ENCODE data around the gene CCDC192. TPM values are rescaled to one million over a fixed set of nuclear protein-coding genes. Genes with fewer than 3 reads are reported as not detected.
A peak's percentile ranks its signal among the peaks of the same experiment; 100 is the strongest.
"Not testable (repeated sequence)": the region's sequence is repeated elsewhere in the genome, so short reads cannot be mapped to it uniquely, and the experiment has no call there.

The CCDC192 gene
- total RNA-seq, 1 donor from 2014 or later, result 0.26 TPM

DNA sequence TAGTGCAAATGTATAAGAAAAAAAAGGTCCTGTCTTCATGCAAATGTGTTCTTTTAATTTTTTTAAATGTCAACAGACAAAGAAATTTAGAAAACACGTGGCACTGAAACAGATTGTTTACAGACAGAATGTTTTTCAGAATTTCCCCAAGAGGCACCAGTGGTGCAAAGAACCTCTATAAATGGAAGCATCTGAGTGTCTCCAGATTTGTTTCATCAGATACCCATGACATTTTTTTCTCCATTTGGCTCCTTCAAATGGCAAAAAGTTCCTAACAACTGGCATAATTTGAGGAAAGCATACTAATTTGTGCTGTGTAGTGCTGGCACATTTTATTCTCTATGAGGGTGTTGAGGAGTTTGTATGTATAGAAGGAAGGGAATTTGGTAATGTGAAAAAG lies 15.0 kb downstream of the CCDC192 start:
- Mint-ChIP-seq H3K27ac (ENCODE audit: unreplicated experiment) (no peak overlapping the region), H3K9me3 (ENCODE audit: unreplicated experiment) (peaks cover 5% of the 10 kb centered on the region)
- DNase-seq (ENCODE audit: low spot score), result no peak

GRCh38 chr5:127723571-127723970 lies 20.4 kb downstream of the CCDC192 start:
- Mint-ChIP-seq H3K9me3 (ENCODE audit: unreplicated experiment) (peaks cover 5% of the 10 kb centered on the region), H3K27me3 (ENCODE audit: unreplicated experiment) (peaks cover 3% of the 10 kb centered on the region), H3K4me3 (ENCODE audit: unreplicated experiment) (no peak overlapping the region), H3K36me3 (ENCODE audit: low read depth, unreplicated experiment) (peaks cover 13% of the 10 kb centered on the region), H3K4me1 (ENCODE audit: unreplicated experiment) (peaks cover 6% of the 10 kb centered on the region), H3K27ac (ENCODE audit: unreplicated experiment) (no peak overlapping the region)
- TF ChIP-seq, protein P1, sequence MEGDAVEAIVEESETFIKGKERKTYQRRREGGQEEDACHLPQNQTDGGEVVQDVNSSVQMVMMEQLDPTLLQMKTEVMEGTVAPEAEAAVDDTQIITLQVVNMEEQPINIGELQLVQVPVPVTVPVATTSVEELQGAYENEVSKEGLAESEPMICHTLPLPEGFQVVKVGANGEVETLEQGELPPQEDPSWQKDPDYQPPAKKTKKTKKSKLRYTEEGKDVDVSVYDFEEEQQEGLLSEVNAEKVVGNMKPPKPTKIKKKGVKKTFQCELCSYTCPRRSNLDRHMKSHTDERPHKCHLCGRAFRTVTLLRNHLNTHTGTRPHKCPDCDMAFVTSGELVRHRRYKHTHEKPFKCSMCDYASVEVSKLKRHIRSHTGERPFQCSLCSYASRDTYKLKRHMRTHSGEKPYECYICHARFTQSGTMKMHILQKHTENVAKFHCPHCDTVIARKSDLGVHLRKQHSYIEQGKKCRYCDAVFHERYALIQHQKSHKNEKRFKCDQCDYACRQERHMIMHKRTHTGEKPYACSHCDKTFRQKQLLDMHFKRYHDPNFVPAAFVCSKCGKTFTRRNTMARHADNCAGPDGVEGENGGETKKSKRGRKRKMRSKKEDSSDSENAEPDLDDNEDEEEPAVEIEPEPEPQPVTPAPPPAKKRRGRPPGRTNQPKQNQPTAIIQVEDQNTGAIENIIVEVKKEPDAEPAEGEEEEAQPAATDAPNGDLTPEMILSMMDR (IDR thresholded peaks at IDR 0.05; ENCODE audit: unreplicated experiment), result no peak
- DNase-seq (ENCODE audit: low spot score), result no peak

More for the DNA sequence above, 15.0 kb downstream of the CCDC192 start:
- TF ChIP-seq, protein P1 (IDR thresholded peaks at IDR 0.05; ENCODE audit: unreplicated experiment), result no peak
- Mint-ChIP-seq H3K27me3 (ENCODE audit: unreplicated experiment) (peaks cover 1% of the 10 kb centered on the region), H3K4me1 (ENCODE audit: unreplicated experiment) (peaks cover 12% of the 10 kb centered on the region), H3K4me3 (ENCODE audit: unreplicated experiment) (no peak overlapping the region), H3K36me3 (ENCODE audit: low read depth, unreplicated experiment) (peaks cover 13% of the 10 kb centered on the region)

GRCh38 chr5:127725673-127726072 lies 22.5 kb downstream of the CCDC192 start:
- TF ChIP-seq, protein P1 (IDR thresholded peaks at IDR 0.05; ENCODE audit: unreplicated experiment), result no peak
- Mint-ChIP-seq H3K27me3 (ENCODE audit: unreplicated experiment) (peaks cover 2% of the 10 kb centered on the region), H3K4me3 (ENCODE audit: unreplicated experiment) (no peak overlapping the region), H3K27ac (ENCODE audit: unreplicated experiment) (no peak overlapping the region), H3K36me3 (ENCODE audit: low read depth, unreplicated experiment) (peaks cover 13% of the 10 kb centered on the region), H3K9me3 (ENCODE audit: unreplicated experiment) (peaks cover 5% of the 10 kb centered on the region), H3K4me1 (ENCODE audit: unreplicated experiment) (peaks cover 6% of the 10 kb centered on the region)
- no peak for DNase-seq (ENCODE audit: low spot score)

DNA sequence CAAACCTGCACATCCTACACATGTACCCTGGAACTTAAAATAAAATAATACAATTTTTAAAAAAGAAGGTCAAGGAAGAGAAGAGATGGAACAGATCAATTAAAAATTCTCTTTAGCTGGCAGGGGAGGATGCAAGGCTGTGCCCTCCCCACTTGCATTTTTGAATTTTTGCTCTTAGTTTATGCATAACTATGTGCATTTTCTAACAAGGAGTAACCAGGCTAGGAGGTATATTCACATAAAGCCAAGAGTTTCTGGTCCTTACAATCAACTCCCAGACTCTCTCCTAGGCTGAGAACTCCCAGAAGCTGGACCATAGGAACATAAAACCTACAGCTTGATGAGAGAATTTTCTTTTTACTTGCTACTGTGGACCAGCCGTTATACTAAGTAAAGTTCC lies 29.8 kb downstream of the CCDC192 start:
- DNase-seq (ENCODE audit: low spot score), result no peak
- TF ChIP-seq, protein P1 (IDR thresholded peaks at IDR 0.05; ENCODE audit: unreplicated experiment), result no peak
- H3K27me3 Mint-ChIP-seq (ENCODE audit: unreplicated experiment), result peaks cover 4% of the 10 kb centered on the region
- no peaks in the 10 kb centered on the region for H3K9me3 Mint-ChIP-seq (ENCODE audit: unreplicated experiment)
- no peak overlapping the region for H3K27ac Mint-ChIP-seq (ENCODE audit: unreplicated experiment)
- H3K4me1 Mint-ChIP-seq (ENCODE audit: unreplicated experiment), result no peaks in the 10 kb centered on the region
- no peaks in the 10 kb centered on the region for H3K36me3 Mint-ChIP-seq (ENCODE audit: low read depth, unreplicated experiment)
- no peak overlapping the region for H3K4me3 Mint-ChIP-seq (ENCODE audit: unreplicated experiment)

DNA sequence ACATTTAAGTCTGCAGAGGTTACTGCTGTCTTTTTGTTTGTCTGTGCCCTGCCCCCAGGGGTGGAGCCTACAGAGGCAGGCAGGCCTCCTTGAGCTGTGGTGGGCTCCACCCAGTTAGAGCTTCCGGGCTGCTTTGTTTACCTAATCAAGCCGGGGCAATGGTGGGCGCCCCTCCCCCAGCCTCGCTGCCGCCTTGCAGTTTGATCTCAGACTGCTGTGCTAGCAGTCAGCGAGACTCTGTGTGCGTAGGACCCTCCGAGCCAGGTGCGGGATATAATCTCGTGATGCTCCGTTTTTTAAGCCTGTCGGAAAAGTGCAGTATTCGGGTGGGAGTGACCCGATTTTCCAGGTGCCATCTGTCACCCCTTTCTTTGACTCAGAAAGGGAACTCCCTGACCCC lies 36.2 kb downstream of the CCDC192 start:
- Mint-ChIP-seq H3K4me1 (ENCODE audit: unreplicated experiment) (peaks cover 11% of the 10 kb centered on the region), H3K4me3 (ENCODE audit: unreplicated experiment) (peak overlapping the region; percentile 47)
- not testable (repeated sequence) for DNase-seq (ENCODE audit: low spot score); H3K27me3 Mint-ChIP-seq (ENCODE audit: unreplicated experiment); H3K27ac Mint-ChIP-seq (ENCODE audit: unreplicated experiment); H3K36me3 Mint-ChIP-seq (ENCODE audit: low read depth, unreplicated experiment); H3K9me3 Mint-ChIP-seq (ENCODE audit: unreplicated experiment)
